ENCODE results near the gene SLC43A2.

Gene SLC43A2

GRCh38 chr17:1560858-1561355, 67.7 kb downstream of the SLC43A2 start:
- no peak for DNase-seq

- no peak for DNase-seq
These were observed 68.4 kb downstream of the SLC43A2 start for GRCh38 chr17:1560101-1560857.

GRCh38 chr17:1559047-1560043, 69.3 kb downstream of the SLC43A2 start:
- DNase-seq, result no peak

GRCh38 chr17:1558401-1558800, 70.2 kb downstream of the SLC43A2 start:
- DNase-seq, result no peak

- DNase-seq, result no peak
These were observed 71.1 kb downstream of the SLC43A2 start for GRCh38 chr17:1557355-1558095.

GRCh38 chr17:1555651-1556471, 72.8 kb downstream of the SLC43A2 start:
- no peak for DNase-seq

GRCh38 chr17:1554751-1555540, 73.7 kb downstream of the SLC43A2 start:
- no peak for DNase-seq

- no peak for DNase-seq
These were observed 75.0 kb downstream of the SLC43A2 start for GRCh38 chr17:1553354-1554266.

GRCh38 chr17:1552932-1553331, 75.7 kb downstream of the SLC43A2 start:
- no peak for DNase-seq

GRCh38 chr17:1551741-1552140, 76.9 kb downstream of the SLC43A2 start:
- DNase-seq, result no peak

GRCh38 chr17:1548032-1548431, 80.6 kb downstream of the SLC43A2 start:
- DNase-seq, result no peak

GRCh38 chr17:1546292-1546922, 82.2 kb downstream of the SLC43A2 start:
- DNase-seq, result no peak

GRCh38 chr17:1545618-1546017, 83.0 kb downstream of the SLC43A2 start:
- no peak for DNase-seq

- DNase-seq, result no peak
These were observed 86.3 kb downstream of the SLC43A2 start for GRCh38 chr17:1542316-1542715.

- DNase-seq, result no peak
These were observed 87.2 kb downstream of the SLC43A2 start for GRCh38 chr17:1541367-1541904.

GRCh38 chr17:1539811-1540210, 88.8 kb downstream of the SLC43A2 start:
- no peak for DNase-seq

GRCh38 chr17:1535737-1536136, 92.9 kb downstream of the SLC43A2 start:
- no peak for DNase-seq

- DNase-seq, result no peak
These were observed 94.8 kb downstream of the SLC43A2 start for GRCh38 chr17:1533661-1534325.

Data from stimulated activated CD4-positive, alpha-beta T cell treated with anti-CD3 and anti-CD28 coated beads, Interleukin-4, amount 100 ng/mL, for 1 hour (primary cell).